ENCODE measurements around the gene SNX22.

- no peak for TF ChIP-seq CTCF (IDR thresholded peaks at IDR 0.05)
- no peak for TF ChIP-seq EP300 (IDR thresholded peaks at IDR 0.05)
- no peak for TF ChIP-seq POLR2A (IDR thresholded peaks at IDR 0.05)
Measured at GRCh38 chr15:64133623-64134344, 17.7 kb upstream of the SNX22 start.
